ENCODE data around the gene LYPD6B. TPM values are rescaled to one million over a fixed set of nuclear protein-coding genes. Genes with fewer than 3 reads are reported as not detected.

Gene LYPD6B
- total RNA-seq, 1 donor, result 0.18 TPM

DNA sequence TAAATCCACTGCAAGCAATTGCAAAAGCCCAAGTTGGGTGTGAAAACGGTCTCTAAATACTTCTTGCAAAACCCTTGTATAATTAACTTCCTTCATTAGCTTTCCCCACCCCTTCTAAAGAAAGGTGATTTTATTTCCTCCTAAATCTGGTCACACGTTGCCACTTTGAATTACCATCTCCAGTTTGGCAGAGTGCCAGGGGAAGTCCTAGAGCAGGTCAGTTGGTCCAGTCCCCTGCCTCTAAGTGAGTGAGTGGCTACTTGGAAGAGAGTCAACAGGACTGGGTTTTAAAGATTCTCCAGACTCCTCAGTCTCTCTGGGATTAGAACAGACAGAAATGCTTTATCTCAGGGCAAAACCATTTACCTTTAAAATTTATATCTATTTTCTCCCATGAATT lies 18.7 kb upstream of the LYPD6B start:
- no peak overlapping the region for H3K4me3 ChIP-seq (ENCODE audit: low read depth, low read length)
- DNase-seq (ENCODE audit: low read depth), result no peak
- TF ChIP-seq CTCF (IDR thresholded peaks at IDR 0.05; ENCODE audit: insufficient read depth, low read length), result no peak

DNA sequence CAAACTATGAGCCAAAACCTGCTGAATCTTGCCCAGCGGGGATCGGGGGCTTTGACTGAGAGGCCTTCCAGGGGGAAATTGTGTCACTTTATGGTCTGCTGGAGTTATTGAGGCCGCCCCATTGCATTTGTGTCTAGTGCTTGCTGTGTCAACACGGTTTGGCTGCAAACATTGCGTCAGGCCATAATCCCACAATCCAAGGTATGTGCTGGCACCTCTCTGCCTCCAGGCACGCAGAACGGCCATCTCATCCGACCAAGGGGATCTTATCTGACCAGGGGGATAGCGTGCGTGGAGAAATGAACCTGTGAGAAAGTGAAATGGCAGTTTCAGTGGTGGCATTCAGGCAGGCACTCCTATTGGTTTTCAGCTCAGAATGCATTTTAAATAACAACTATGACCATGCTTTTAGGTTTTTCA lies 18.1 kb upstream of the LYPD6B start:
- TF ChIP-seq CTCF (IDR thresholded peaks at IDR 0.05; ENCODE audit: insufficient read depth, low read length), result no peak
- H3K4me3 ChIP-seq (ENCODE audit: low read depth, low read length), result no peak overlapping the region
- no peak for DNase-seq (ENCODE audit: low read depth)

DNA sequence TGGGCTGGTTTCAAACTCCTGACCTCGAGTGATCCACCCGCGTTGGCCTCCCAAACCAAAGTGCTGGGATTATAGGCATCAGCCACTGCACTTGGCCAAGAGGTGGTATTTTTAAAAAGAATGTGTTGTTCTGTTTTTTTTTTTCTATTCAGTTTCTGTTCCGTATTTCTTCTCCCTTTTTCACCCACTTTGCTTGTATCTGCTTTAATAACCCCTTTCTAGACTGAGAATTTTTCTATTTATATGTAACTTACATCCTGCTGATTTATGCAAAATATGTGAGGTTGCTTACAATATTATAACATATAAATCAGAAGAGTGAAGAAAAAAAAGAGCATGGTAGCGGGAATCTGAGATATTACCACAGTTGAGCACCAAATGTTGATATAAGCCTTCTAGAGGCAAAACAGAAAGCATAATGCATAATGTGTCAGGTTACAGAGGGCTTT lies 17.2 kb upstream of the LYPD6B start:
- DNase-seq (ENCODE audit: low read depth), result no peak
- no peak for TF ChIP-seq CTCF (IDR thresholded peaks at IDR 0.05; ENCODE audit: insufficient read depth, low read length)
- no peak overlapping the region for H3K4me3 ChIP-seq (ENCODE audit: low read depth, low read length)

GRCh38 chr2:149021761-149022160 lies 16.7 kb upstream of the LYPD6B start:
- no peak for TF ChIP-seq CTCF (IDR thresholded peaks at IDR 0.05; ENCODE audit: insufficient read depth, low read length)

GRCh38 chr2:149023091-149023490 lies 15.4 kb upstream of the LYPD6B start:
- H3K4me3 ChIP-seq (ENCODE audit: low read depth, low read length), result no peak overlapping the region
- DNase-seq (ENCODE audit: low read depth), result no peak
- no peak for TF ChIP-seq CTCF (IDR thresholded peaks at IDR 0.05; ENCODE audit: insufficient read depth, low read length)

More at GRCh38 chr2:149021761-149022160, 16.7 kb upstream of the LYPD6B start:
- H3K4me3 ChIP-seq (ENCODE audit: low read depth, low read length), result no peak overlapping the region
- no peak for DNase-seq (ENCODE audit: low read depth)

- no peak overlapping the region for H3K4me3 ChIP-seq (ENCODE audit: low read depth, low read length)
- no peak for TF ChIP-seq CTCF (IDR thresholded peaks at IDR 0.05; ENCODE audit: insufficient read depth, low read length)
- DNase-seq (ENCODE audit: low read depth), result no peak
Measured at GRCh38 chr2:149027590-149028250, 10.8 kb upstream of the LYPD6B start.

- H3K4me3 ChIP-seq (ENCODE audit: low read depth, low read length), result no peak overlapping the region
- TF ChIP-seq CTCF (IDR thresholded peaks at IDR 0.05; ENCODE audit: insufficient read depth, low read length), result no peak
- no peak for DNase-seq (ENCODE audit: low read depth)
Measured at GRCh38 chr2:149028377-149028776, 10.1 kb upstream of the LYPD6B start.
